Right lobe of liver (tissue), 6 donors: ENCODE data around the gene BCAR3. TPM values are rescaled to one million over a fixed set of nuclear protein-coding genes. Genes with fewer than 3 reads are reported as not detected.
A peak's percentile ranks its signal among the peaks of the same experiment; 100 is the strongest.

ENCODE experiments used
- ATAC-seq, 4 donors: fragments of 200-7000 bp; cut with Tn5 transposase; one replicate each; pipeline ENCODE4 v1.9.1; 2020; ENCODE audit warnings: mild to moderate bottlenecking in 4 of 4, moderate library complexity in 4 of 4
- DNase-seq, 3 donors: peaks; one replicate each; pipeline ENCODE4 v3.0.0-alpha.2; 2020
- H3K27ac ChIP-seq, 3 donors: fragments of 200-600 bp; one replicate each; pipeline ENCODE4 v1.8.0; 2022
- H3K27me3 ChIP-seq, 2 donors: fragments of 200-600 bp; one replicate each; pipeline ENCODE4 v1.8.0; 2022
- H3K36me3 ChIP-seq, 4 donors: fragments of 200-600 bp; sonication (generic) in 1 of 4; one replicate each; pipeline versions ENCODE4 v1.5.1 to v1.8.0; 2017 to 2022; ENCODE audit warnings: control low read depth in 1 of 4
- H3K4me1 ChIP-seq, 4 donors: fragments of 200-600 bp; sonication (generic) in 1 of 4; one replicate each; pipeline versions ENCODE4 v1.5.1 to v1.8.0; 2017 to 2022; ENCODE audit warnings: control low read depth in 1 of 4
- H3K4me3 ChIP-seq, 3 donors: fragments of 200-600 bp; one replicate each; pipeline ENCODE4 v1.8.0; 2022
- H3K9me3 ChIP-seq, 4 donors: fragments of 200-600 bp; sonication (generic) in 1 of 4; one replicate each; pipeline versions ENCODE4 v1.5.1 to v1.8.0; 2017 to 2022; ENCODE audit warnings: control low read depth in 1 of 4
- CTCF ChIP-seq, 4 donors: fragments of 200-600 bp in 3 of 4; fragments of 450-650 bp in 1 of 4; IDR thresholded peaks; one replicate each; pipeline versions ENCODE4 v1.5.1 to v1.8.0; 2016 to 2022; ENCODE audit warnings: antibody characterized with exemption in 4 of 4, mild to moderate bottlenecking in 2 of 4
- POLR2A ChIP-seq: fragments of 450-650 bp; IDR thresholded peaks from one replicate; pipeline ENCODE4 v1.6.1; 2017; ENCODE audit warnings: antibody characterized with exemption, mild to moderate bottlenecking
- WGBS: methylation state at CpG from one replicate; pipeline ENCODE4 v1.1.6; 2018; ENCODE audit warnings: low coverage, low lambda C conversion rate; ENCODE audit not compliant: insufficient coverage; ENCODE audit errors: missing lambda C conversion rate; 5-methylcytosine and 5-hydroxymethylcytosine counted together
- intact Hi-C, 2 donors: fragments of 100-400 bp; cut with DNase I; formaldehyde crosslinking; loops; one replicate each; pipeline versions ENCODE4 v1.11.2 to v1.14.1; 2022
- total RNA-seq, 6 experiments: library from RNA; depleted of rRNA in 2 of 6; stranded (reverse); fragments of >200 nt in 2 of 6; fragmentation: NEBNext Ultra II Directional in 3 of 6; extraction: Animal tissue kit (Norgen Biotek cat#: 25700) in 3 of 6; gene quantifications; one replicate each; pipeline versions ENCODE4 v1.1.0 to v1.2.4, GENCODE V29; 2016 to 2023
- donor health status: DM: no; HTN: yes; CAD: no.
- donor health status: DM: no; HTN: no; CAD: no.
- donor health status: DM: no; HTN: no; CAD: no.
- donor health status: DM: no; HTN: yes; CAD: no.
- donor health status: DM: no; HTN: yes; CAD: no.

The BCAR3 gene
- total RNA-seq, 6 experiments from 2014 or later, result 7.6 to 19.8 (median 12.9) TPM

GRCh38 chr1:93703643-93704042 lies 22.0 kb upstream of the BCAR3 start:
- Histone ChIP-seq H3K27me3 (no peaks in the 10 kb centered on the region), H3K4me1 (peaks cover 0 to 18% (median 4%) of the 10 kb centered on the region in 4 donors), H3K36me3 (no peaks in the 10 kb centered on the region), H3K9me3 (no peaks in the 10 kb centered on the region), H3K4me3 (no peak overlapping the region), H3K27ac (peak overlapping the region; percentile 37 to 63 (median 48))
- ATAC-seq (peak; percentile 85 to 93 (median 88)), DNase-seq (peak in 2 of 3 donors; percentile 41 to 48)
- no peak for TF ChIP-seq CTCF (IDR thresholded peaks at IDR 0.05)
- intact Hi-C loops, result no loop called here
- WGBS, result 24% methylated on average over 3 of the region's 3 CpGs

DNA sequence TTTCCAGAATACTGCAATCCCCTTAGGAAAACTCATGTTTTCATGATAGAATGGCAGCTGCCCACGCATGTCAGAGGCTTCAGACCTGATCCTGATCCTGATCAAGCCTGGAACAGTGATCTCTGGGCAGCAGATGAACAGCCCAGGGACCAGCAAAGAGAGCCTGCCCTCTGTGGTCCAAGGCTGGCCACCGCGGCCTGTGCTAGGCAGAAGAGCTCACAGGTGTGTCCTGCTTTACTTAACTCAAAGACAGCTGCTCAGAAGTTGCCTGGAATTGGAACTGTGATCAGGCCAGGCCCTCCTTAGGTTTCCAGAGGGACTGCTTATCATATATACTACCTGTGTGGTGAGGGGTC lies 21.2 kb upstream of the BCAR3 start:
- DNase-seq (peak in 1 of 3 donors; percentile 29), ATAC-seq (peak in 2 of 4 donors; percentile 9 to 38)
- intact Hi-C loops, result no loop called here
- WGBS, result 40% methylated on average over 2 of the region's 3 CpGs
- Histone ChIP-seq H3K36me3 (no peaks in the 10 kb centered on the region), H3K27ac (no peak overlapping the region), H3K4me1 (peaks cover 0 to 18% (median 4%) of the 10 kb centered on the region in 4 donors), H3K4me3 (no peak overlapping the region), H3K9me3 (no peaks in the 10 kb centered on the region), H3K27me3 (no peaks in the 10 kb centered on the region)
- TF ChIP-seq POLR2A (no peak), CTCF (IDR thresholded peaks at IDR 0.05) (no peak)

- H3K4me1 ChIP-seq, result peaks cover 0 to 18% (median 4%) of the 10 kb centered on the region in 4 donors
- DNase-seq (peak in 1 of 3 donors; percentile 37), ATAC-seq (no peak)
- H3K27ac ChIP-seq, result no peak overlapping the region
- H3K36me3 ChIP-seq, result no peaks in the 10 kb centered on the region
- no peaks in the 10 kb centered on the region for H3K27me3 ChIP-seq
- no peak overlapping the region for H3K4me3 ChIP-seq
- no peaks in the 10 kb centered on the region for H3K9me3 ChIP-seq
- no peak for TF ChIP-seq CTCF (IDR thresholded peaks at IDR 0.05)
- TF ChIP-seq POLR2A, result no peak
- intact Hi-C loops, result no loop called here
- 82% methylated on average over 4 of the region's 9 CpGs for WGBS
Observed at GRCh38 chr1:93702111-93702827, 20.6 kb upstream of the BCAR3 start.

- DNase-seq, result no peak
- ATAC-seq, result peak in 1 of 4 donors; percentile 33
- intact Hi-C loops, result no loop called here
Observed at GRCh38 chr1:93701629-93702028, 20.0 kb upstream of the BCAR3 start.

More at GRCh38 chr1:93701629-93702028, 20.0 kb upstream of the BCAR3 start:
- no peaks in the 10 kb centered on the region for H3K27me3 ChIP-seq
- TF ChIP-seq CTCF (IDR thresholded peaks at IDR 0.05) (no peak), POLR2A (no peak)
- no peaks in the 10 kb centered on the region for H3K9me3 ChIP-seq
- H3K4me3 ChIP-seq, result no peak overlapping the region
- H3K36me3 ChIP-seq, result no peaks in the 10 kb centered on the region
- peaks cover 0 to 18% (median 4%) of the 10 kb centered on the region in 4 donors for H3K4me1 ChIP-seq
- no peak overlapping the region for H3K27ac ChIP-seq
